Measurements from ENCODE around the gene CXCR6.

Gene CXCR6

GRCh38 chr3:45943207-45943846 is at the start of gene CXCR6:
TSS of gene CXCR6 (plus strand) at chr3:45943464. CDS start at chr3:45946482, 3,018 bp downstream.
- no peak for DNase-seq

- no peak for DNase-seq
Observed at GRCh38 chr3:45894015-45894414, 49.2 kb upstream of the CXCR6 start.

- DNase-seq = no peak
Observed at GRCh38 chr3:45895686-45896468, 47.4 kb upstream of the CXCR6 start.

- DNase-seq = no peak
Observed at GRCh38 chr3:45896956-45897355, 46.3 kb upstream of the CXCR6 start.

GRCh38 chr3:45904931-45905330 is 38.3 kb upstream of the CXCR6 start:
- no peak for DNase-seq

- no peak for DNase-seq
Observed at GRCh38 chr3:45905755-45906154, 37.5 kb upstream of the CXCR6 start.

- DNase-seq = peak in 1 of 2 experiments; percentile 16
Observed at GRCh38 chr3:45906681-45907407, 36.4 kb upstream of the CXCR6 start.

GRCh38 chr3:45907769-45908705 is 35.2 kb upstream of the CXCR6 start:
- DNase-seq = no peak

- no peak for DNase-seq
Observed at GRCh38 chr3:45908761-45909160, 34.5 kb upstream of the CXCR6 start.

- DNase-seq = no peak
Observed at GRCh38 chr3:45909542-45909941, 33.7 kb upstream of the CXCR6 start.

- DNase-seq = no peak
Observed at GRCh38 chr3:45910892-45911291, 32.4 kb upstream of the CXCR6 start.

GRCh38 chr3:45911511-45912226 is 31.6 kb upstream of the CXCR6 start:
- no peak for DNase-seq

GRCh38 chr3:45912435-45912834 is 30.8 kb upstream of the CXCR6 start:
- no peak for DNase-seq

GRCh38 chr3:45914362-45915058 is 28.8 kb upstream of the CXCR6 start:
- no peak for DNase-seq

GRCh38 chr3:45915059-45915439 is 28.2 kb upstream of the CXCR6 start:
- no peak for DNase-seq

GRCh38 chr3:45915518-45916231 is 27.6 kb upstream of the CXCR6 start:
- DNase-seq = no peak

- no peak for DNase-seq
Observed at GRCh38 chr3:45917146-45917898, 25.9 kb upstream of the CXCR6 start.

GRCh38 chr3:45921158-45922038 is 21.9 kb upstream of the CXCR6 start:
- no peak for DNase-seq

GRCh38 chr3:45922039-45922326 is 21.3 kb upstream of the CXCR6 start:
- DNase-seq = no peak
